Activated T-helper 2 cell treated with anti-CD3 and anti-CD28 coated beads, Interferon-gamma antibody, Interleukin-2, Interleukin-4, amounts not matched to agents 10 μg/mL and 5 μg/mL and 100 μg/mL, durations not matched to agents 14 hours and 24 hours and 36 hours (primary cell): ENCODE data around the gene CHTOP. TPM values are rescaled to one million over a fixed set of nuclear protein-coding genes. Genes with fewer than 3 reads are reported as not detected.

Source experiments
- total RNA-seq: library from RNA; stranded (reverse); gene quantifications from 2 replicates; pipeline ENCODE4 v1.2.3, GENCODE V29; 2022

CHTOP gene
- total RNA-seq, 1 donor from 2014 or later: 98.7 TPM

Other genes starting within 250 kb of the CHTOP start
- not detected in 2 replicates for gene S100A8, start 243.0 kb upstream of the CHTOP start, total RNA-seq
- gene S100A7A, start 217.5 kb upstream of the CHTOP start, total RNA-seq: not detected in 2 replicates
- gene S100A7, start 173.4 kb upstream of the CHTOP start, total RNA-seq: not detected in 2 replicates
- 209 and 229 TPM in 2 replicates for gene S100A6, start 98.1 kb upstream of the CHTOP start, total RNA-seq
- gene S100A5, start 93.1 kb upstream of the CHTOP start, total RNA-seq: 1.8 and 2.4 TPM in 2 replicates
- gene S100A4, start 88.3 kb upstream of the CHTOP start, total RNA-seq: 175 and 181 TPM in 2 replicates
- gene S100A3, start 84.8 kb upstream of the CHTOP start, total RNA-seq: not detected in 2 replicates
- 0.44 and 0.75 TPM in 2 replicates for gene S100A2, start 68.2 kb upstream of the CHTOP start, total RNA-seq
- not detected in 2 replicates for gene S100A16, start 20.9 kb upstream of the CHTOP start, total RNA-seq
- not detected in 2 replicates for gene S100A14, start 17.7 kb upstream of the CHTOP start, total RNA-seq
- gene S100A13, start 6.6 kb upstream of the CHTOP start, total RNA-seq: 3.9 and 4.0 TPM in 2 replicates
- not detected in 2 replicates for gene S100A1, start 5.6 kb upstream of the CHTOP start, total RNA-seq
- gene SNAPIN, start 24.6 kb downstream of the CHTOP start, total RNA-seq: 32.8 and 33.1 TPM in 2 replicates
- gene ILF2, start 36.9 kb downstream of the CHTOP start, total RNA-seq: 352 and 358 TPM in 2 replicates
- gene NPR1, start 44.6 kb downstream of the CHTOP start, total RNA-seq: not detected in 2 replicates
- gene INTS3, start 94.0 kb downstream of the CHTOP start, total RNA-seq: 53.8 and 54.0 TPM in 2 replicates
- 11.5 and 13.7 TPM in 2 replicates for gene SLC27A3, start 141.3 kb downstream of the CHTOP start, total RNA-seq